Calu3 (cell line): ENCODE data around the gene SLC25A52. TPM values are rescaled to one million over a fixed set of nuclear protein-coding genes. Genes with fewer than 3 reads are reported as not detected.
"Not testable (repeated sequence)": the region's sequence is repeated elsewhere in the genome, so short reads cannot be mapped to it uniquely, and the experiment has no call there.

Experiments
- BruUV-seq: library from RNA; stranded (reverse); fragments of 400-500 nt; replicated peaks from 2 replicates; lab custom pipeline; 2021; lab: Mats Ljungman, UMichigan
- CTCF ChIA-PET: fragments of 300-600 bp; sonication (Branson Sonifier 250); formaldehyde crosslinking; loops from one replicate; lab custom pipeline; 2022; ENCODE audit warnings: antibody characterized with exemption; lab: Charles Lee
- DNase-seq: peaks from one replicate; pipeline ENCODE4 v3.0.0; 2022
- H3K27ac Mint-ChIP-seq: one replicate; pipeline ENCODE4 v1.8.0; 2022; ENCODE audit warnings: mixed read lengths; ENCODE audit not compliant: unreplicated experiment
- H3K27me3 Mint-ChIP-seq: one replicate; pipeline ENCODE4 v1.8.0; 2022; ENCODE audit warnings: mixed read lengths; ENCODE audit not compliant: unreplicated experiment
- H3K36me3 Mint-ChIP-seq: one replicate; pipeline ENCODE4 v1.8.0; 2022; ENCODE audit warnings: mild to moderate bottlenecking, moderate library complexity, mixed read lengths; ENCODE audit not compliant: insufficient read depth, unreplicated experiment
- H3K4me1 Mint-ChIP-seq: one replicate; pipeline ENCODE4 v1.8.0; 2022; ENCODE audit warnings: mild to moderate bottlenecking, low read depth, mixed read lengths; ENCODE audit not compliant: unreplicated experiment
- H3K4me3 Mint-ChIP-seq: one replicate; pipeline ENCODE4 v1.8.0; 2022; ENCODE audit warnings: mild to moderate bottlenecking, low read depth, moderate library complexity, mixed read lengths; ENCODE audit not compliant: unreplicated experiment
- H3K9me3 Mint-ChIP-seq: one replicate; pipeline ENCODE4 v1.8.0; 2022; ENCODE audit warnings: low read depth, mixed read lengths; ENCODE audit not compliant: unreplicated experiment
- CTCF ChIP-seq: fragments of 200-600 bp; IDR thresholded peaks from one replicate; pipeline ENCODE4 v1.8.0; 2022; ENCODE audit warnings: antibody characterized with exemption; ENCODE audit not compliant: unreplicated experiment
- intact Hi-C: fragments of 100-400 bp; cut with micrococcal nuclease; formaldehyde crosslinking; loops from one replicate; pipeline ENCODE4 v1.10.0; 2022; ENCODE audit not compliant: unreplicated experiment
- total RNA-seq: library from RNA; stranded (reverse); gene quantifications from 2 replicates; pipeline ENCODE4 v1.2.3, GENCODE V29; 2022

Gene SLC25A52
- total RNA-seq, 1 experiment from 2014 or later: not detected

GRCh38 chr18:31736630-31737029 is 24.1 kb downstream of the SLC25A52 start:
- intact Hi-C loops: no loop called here
- CTCF ChIA-PET: interaction anchor here (0.6 kb wide), 1 partner anchor 58 kb away, joined by 3 read pairs; no protein-coding TSS in a partner anchor
- DNase-seq: no peak
- Mint-ChIP-seq H3K9me3 (peaks cover 10% of the 10 kb centered on the region), H3K27ac (no peak overlapping the region), H3K36me3 (no peaks in the 10 kb centered on the region), H3K4me3 (no peak overlapping the region), H3K27me3 (peaks cover 5% of the 10 kb centered on the region), H3K4me1 (no peaks in the 10 kb centered on the region)
- TF ChIP-seq CTCF: no peak
- no TSS peak for BruUV-seq

DNA sequence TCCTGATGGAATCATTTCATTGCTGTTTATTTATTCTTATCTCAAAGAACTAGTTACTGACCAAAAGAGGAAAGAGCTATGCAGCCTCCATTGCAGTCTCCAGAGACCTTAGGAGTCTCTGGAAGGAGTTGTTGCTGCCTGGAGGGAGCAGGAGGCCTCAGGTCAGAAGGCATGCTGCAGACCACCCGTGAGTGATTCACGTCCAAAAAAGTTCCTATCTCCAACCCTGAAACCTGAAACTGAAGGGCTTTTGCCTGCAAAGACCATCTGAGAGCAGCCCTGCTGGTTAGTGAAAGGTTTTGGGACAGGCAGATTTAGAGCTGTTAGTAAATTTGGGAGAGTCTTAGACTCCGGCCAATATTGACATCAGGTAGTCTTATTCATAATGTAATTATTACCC is 29.1 kb downstream of the SLC25A52 start:
- no peak for DNase-seq
- intact Hi-C loops: no loop called here
- CTCF ChIA-PET: no interaction called here
- BruUV-seq: no TSS peak
- H3K27ac Mint-ChIP-seq: no peak overlapping the region
- H3K9me3 Mint-ChIP-seq: peaks cover 4% of the 10 kb centered on the region
- no peak overlapping the region for H3K4me3 Mint-ChIP-seq
- H3K36me3 Mint-ChIP-seq: no peaks in the 10 kb centered on the region
- no peaks in the 10 kb centered on the region for H3K4me1 Mint-ChIP-seq
- H3K27me3 Mint-ChIP-seq: peaks cover 26% of the 10 kb centered on the region
- TF ChIP-seq CTCF: no peak

- H3K4me1 Mint-ChIP-seq, H3K36me3 Mint-ChIP-seq, BruUV-seq, DNase-seq, CTCF ChIA-PET, H3K9me3 Mint-ChIP-seq, H3K4me3 Mint-ChIP-seq, intact Hi-C loops, H3K27ac Mint-ChIP-seq: not testable (repeated sequence)
- H3K27me3 Mint-ChIP-seq: peaks cover 33% of the 10 kb centered on the region
Measured at GRCh38 chr18:31729196-31729595, 31.5 kb downstream of the SLC25A52 start.

DNA sequence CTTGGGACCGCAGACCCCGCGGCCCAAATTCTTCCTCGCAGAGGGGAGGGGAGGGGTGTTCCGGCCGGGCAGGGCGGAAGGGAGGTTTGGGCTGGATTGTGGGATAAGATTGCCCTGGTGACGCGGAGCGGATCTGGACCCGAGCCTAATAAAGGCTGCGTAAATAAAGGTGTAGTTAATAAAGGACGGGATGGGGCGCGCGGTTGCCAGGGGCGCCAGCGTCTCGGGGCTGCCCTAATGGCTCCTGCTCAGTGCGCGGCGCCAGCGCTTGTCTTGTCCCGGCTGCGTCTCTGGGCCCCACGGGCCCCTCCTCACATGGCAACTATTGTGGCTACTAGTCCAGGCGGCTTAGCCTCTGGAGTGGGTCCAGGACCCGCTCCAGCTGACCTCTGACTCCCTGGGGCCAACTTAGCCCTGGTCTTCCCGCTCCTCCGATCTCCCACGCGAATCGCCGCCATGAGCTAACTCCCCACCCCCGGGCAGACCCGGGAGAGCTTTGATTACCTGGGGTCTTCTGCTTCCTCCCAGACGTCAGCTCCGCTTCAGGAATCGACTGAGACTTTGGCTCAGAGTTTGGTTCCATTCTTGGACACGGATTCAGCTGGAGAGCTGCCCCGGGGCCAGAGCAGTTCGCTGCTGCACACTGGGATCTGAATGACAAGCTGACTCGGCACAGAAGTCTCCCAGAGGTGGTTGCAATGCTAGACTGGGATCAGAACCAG is 36.5 kb downstream of the SLC25A52 start:
- Mint-ChIP-seq H3K36me3 (peaks cover 7% of the 10 kb centered on the region), H3K9me3 (no peaks in the 10 kb centered on the region), H3K27me3 (peaks cover 31% of the 10 kb centered on the region), H3K27ac (peak overlapping the region; percentile 41), H3K4me1 (peaks cover 8% of the 10 kb centered on the region), H3K4me3 (peak overlapping the region; percentile 94)
- peak; percentile 19 for DNase-seq
- intact Hi-C loops: loop anchor here (2.0 to 5.0 kb wide), 2 partner anchors 167 to 752 kb away; no protein-coding TSS in a partner anchor
- CTCF ChIA-PET: interaction anchor here (0.7 to 1.5 kb wide), 4 partner anchors 24 to 300 kb away, joined by 3 to 6 read pairs (median 3); no protein-coding TSS in a partner anchor
- TF ChIP-seq CTCF: no peak
- no TSS peak for BruUV-seq

GRCh38 chr18:31723639-31723989 is 37.1 kb downstream of the SLC25A52 start:
- Mint-ChIP-seq H3K9me3 (no peaks in the 10 kb centered on the region), H3K4me3 (peak overlapping the region; percentile 94)
- CTCF ChIA-PET: interaction anchor here (0.6 to 1.5 kb wide), 2 partner anchors 167 to 300 kb away, joined by 3 to 6 read pairs; no protein-coding TSS in a partner anchor

More at GRCh38 chr18:31723639-31723989, 37.1 kb downstream of the SLC25A52 start:
- no peak overlapping the region for H3K27ac Mint-ChIP-seq
- H3K27me3 Mint-ChIP-seq: peaks cover 31% of the 10 kb centered on the region
- H3K36me3 Mint-ChIP-seq: peaks cover 7% of the 10 kb centered on the region
- peaks cover 8% of the 10 kb centered on the region for H3K4me1 Mint-ChIP-seq
- no peak for TF ChIP-seq CTCF
- no peak for DNase-seq
- intact Hi-C loops: loop anchor here (2.0 to 5.0 kb wide), 2 partner anchors 167 to 751 kb away; no protein-coding TSS in a partner anchor
- BruUV-seq: no TSS peak
